ENCODE data around the gene IQSEC2.

Gene IQSEC2

DNA sequence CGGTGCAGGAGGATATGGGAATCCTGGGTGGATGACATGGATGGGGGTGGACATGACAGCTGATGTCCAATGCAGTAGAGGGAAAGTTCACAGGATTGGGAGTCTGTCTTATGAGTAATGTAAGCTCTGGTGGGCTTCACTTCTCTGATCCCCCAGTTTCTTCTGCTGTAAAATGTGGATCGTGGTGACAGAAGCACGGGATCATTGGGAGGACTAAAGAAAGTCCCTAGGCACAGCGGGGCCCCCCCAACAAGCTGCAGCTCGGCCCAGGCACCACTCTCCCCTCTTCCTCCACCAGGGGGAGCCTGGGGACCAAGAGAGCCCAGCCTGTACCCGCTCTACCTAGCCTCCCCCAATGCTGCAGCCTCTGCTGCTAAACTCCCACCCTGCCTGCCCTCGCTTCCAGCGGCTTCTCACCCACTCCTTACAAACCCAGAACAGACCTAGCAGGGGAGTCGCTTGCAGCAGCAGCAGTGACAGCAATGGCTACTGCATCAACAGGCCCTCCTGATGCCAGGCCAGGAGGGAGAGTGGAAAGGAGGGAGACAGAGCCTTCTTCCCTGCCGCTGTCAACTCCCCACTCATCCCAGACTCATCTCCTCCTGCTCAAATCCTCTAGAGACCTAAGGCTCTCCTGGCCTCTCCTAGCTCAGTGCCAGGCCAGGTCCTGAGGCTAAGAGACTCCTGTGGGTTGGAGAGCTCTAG, 36.1 kb upstream of the IQSEC2 start (continued):
- no peak for TF ChIP-seq ZNF19 (tag by site-specific recombination; IDR thresholded peaks at IDR 0.05; ENCODE audit: low read depth)
- no peak for TF ChIP-seq HOXD13 (CRISPR knock-in tag; IDR thresholded peaks at IDR 0.05; ENCODE audit: borderline replicate concordance)
- no peak for TF ChIP-seq GLIS1 (tag by site-specific recombination; IDR thresholded peaks at IDR 0.05)
- TF ChIP-seq BCL11B (tag by site-specific recombination; IDR thresholded peaks at IDR 0.05; ENCODE audit: low read depth): no peak
- peak; percentile 79; the same call in 1 of the 2 replicates for TF ChIP-seq ZBTB48 (tag by site-specific recombination; IDR thresholded peaks at IDR 0.05)
- TF ChIP-seq ZNF146 (tag by site-specific recombination; IDR thresholded peaks at IDR 0.05): no peak
- TF ChIP-seq, protein P1, sequence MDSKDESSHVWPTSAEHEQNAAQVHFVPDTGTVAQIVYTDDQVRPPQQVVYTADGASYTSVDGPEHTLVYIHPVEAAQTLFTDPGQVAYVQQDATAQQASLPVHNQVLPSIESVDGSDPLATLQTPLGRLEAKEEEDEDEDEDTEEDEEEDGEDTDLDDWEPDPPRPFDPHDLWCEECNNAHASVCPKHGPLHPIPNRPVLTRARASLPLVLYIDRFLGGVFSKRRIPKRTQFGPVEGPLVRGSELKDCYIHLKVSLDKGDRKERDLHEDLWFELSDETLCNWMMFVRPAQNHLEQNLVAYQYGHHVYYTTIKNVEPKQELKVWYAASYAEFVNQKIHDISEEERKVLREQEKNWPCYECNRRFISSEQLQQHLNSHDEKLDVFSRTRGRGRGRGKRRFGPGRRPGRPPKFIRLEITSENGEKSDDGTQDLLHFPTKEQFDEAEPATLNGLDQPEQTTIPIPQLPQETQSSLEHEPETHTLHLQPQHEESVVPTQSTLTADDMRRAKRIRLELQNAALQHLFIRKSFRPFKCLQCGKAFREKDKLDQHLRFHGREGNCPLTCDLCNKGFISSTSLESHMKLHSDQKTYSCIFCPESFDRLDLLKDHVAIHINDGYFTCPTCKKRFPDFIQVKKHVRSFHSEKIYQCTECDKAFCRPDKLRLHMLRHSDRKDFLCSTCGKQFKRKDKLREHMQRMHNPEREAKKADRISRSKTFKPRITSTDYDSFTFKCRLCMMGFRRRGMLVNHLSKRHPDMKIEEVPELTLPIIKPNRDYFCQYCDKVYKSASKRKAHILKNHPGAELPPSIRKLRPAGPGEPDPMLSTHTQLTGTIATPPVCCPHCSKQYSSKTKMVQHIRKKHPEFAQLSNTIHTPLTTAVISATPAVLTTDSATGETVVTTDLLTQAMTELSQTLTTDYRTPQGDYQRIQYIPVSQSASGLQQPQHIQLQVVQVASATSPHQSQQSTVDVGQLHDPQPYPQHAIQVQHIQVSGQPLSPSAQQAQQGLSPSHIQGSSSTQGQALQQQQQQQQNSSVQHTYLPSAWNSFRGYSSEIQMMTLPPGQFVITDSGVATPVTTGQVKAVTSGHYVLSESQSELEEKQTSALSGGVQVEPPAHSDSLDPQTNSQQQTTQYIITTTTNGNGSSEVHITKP (tag by site-specific recombination; IDR thresholded peaks at IDR 0.05): peak; percentile 65
- TF ChIP-seq, protein P2, sequence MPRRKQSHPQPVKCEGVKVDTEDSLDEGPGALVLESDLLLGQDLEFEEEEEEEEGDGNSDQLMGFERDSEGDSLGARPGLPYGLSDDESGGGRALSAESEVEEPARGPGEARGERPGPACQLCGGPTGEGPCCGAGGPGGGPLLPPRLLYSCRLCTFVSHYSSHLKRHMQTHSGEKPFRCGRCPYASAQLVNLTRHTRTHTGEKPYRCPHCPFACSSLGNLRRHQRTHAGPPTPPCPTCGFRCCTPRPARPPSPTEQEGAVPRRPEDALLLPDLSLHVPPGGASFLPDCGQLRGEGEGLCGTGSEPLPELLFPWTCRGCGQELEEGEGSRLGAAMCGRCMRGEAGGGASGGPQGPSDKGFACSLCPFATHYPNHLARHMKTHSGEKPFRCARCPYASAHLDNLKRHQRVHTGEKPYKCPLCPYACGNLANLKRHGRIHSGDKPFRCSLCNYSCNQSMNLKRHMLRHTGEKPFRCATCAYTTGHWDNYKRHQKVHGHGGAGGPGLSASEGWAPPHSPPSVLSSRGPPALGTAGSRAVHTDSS (tag by site-specific recombination; IDR thresholded peaks at IDR 0.05): no peak
- TF ChIP-seq ZBTB20 (tag by site-specific recombination; IDR thresholded peaks at IDR 0.05): peak; percentile 37
- no peak for TF ChIP-seq ZNF248 (tag by site-specific recombination; IDR thresholded peaks at IDR 0.05)
- TF ChIP-seq BCL11A (tag by site-specific recombination; IDR thresholded peaks at IDR 0.05; ENCODE audit: low read depth): no peak
- no peak for TF ChIP-seq ZNF548 (tag by site-specific recombination; IDR thresholded peaks at IDR 0.05)
- no peak for TF ChIP-seq ZNF416 (tag by site-specific recombination; IDR thresholded peaks at IDR 0.05)
- no peak for TF ChIP-seq ZNF155 (tag by site-specific recombination; IDR thresholded peaks at IDR 0.05)
- TF ChIP-seq ZNF24 (tag by site-specific recombination; IDR thresholded peaks at IDR 0.05): no peak
- no peak for TF ChIP-seq WT1 (tag by site-specific recombination; IDR thresholded peaks at IDR 0.05)
- no peak for TF ChIP-seq ZNF776 (tag by site-specific recombination; IDR thresholded peaks at IDR 0.05; ENCODE audit: borderline replicate concordance)
- TF ChIP-seq, protein P3, sequence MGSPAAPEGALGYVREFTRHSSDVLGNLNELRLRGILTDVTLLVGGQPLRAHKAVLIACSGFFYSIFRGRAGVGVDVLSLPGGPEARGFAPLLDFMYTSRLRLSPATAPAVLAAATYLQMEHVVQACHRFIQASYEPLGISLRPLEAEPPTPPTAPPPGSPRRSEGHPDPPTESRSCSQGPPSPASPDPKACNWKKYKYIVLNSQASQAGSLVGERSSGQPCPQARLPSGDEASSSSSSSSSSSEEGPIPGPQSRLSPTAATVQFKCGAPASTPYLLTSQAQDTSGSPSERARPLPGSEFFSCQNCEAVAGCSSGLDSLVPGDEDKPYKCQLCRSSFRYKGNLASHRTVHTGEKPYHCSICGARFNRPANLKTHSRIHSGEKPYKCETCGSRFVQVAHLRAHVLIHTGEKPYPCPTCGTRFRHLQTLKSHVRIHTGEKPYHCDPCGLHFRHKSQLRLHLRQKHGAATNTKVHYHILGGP (tag by site-specific recombination; IDR thresholded peaks at IDR 0.05): no peak
- TF ChIP-seq TRIM28 (IDR thresholded peaks at IDR 0.05; ENCODE audit: borderline replicate concordance, low read length): peak; percentile 65; the same call in 1 of the 2 replicates
- TF ChIP-seq ZNF223 (tag by site-specific recombination; IDR thresholded peaks at IDR 0.05): peak; percentile 58; the same call in 1 of the 2 replicates
- no peak for TF ChIP-seq ZNF157 (tag by site-specific recombination; IDR thresholded peaks at IDR 0.05)
- TF ChIP-seq, protein P4, sequence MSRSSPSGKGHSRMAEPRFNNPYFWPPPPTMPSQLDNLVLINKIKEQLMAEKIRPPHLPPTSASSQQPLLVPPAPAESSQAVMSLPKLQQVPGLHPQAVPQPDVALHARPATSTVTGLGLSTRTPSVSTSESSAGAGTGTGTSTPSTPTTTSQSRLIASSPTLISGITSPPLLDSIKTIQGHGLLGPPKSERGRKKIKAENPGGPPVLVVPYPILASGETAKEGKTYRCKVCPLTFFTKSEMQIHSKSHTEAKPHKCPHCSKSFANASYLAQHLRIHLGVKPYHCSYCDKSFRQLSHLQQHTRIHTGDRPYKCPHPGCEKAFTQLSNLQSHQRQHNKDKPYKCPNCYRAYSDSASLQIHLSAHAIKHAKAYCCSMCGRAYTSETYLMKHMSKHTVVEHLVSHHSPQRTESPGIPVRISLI (tag by site-specific recombination; IDR thresholded peaks at IDR 0.05): no peak
- no peak for TF ChIP-seq ZNF707 (tag by site-specific recombination; IDR thresholded peaks at IDR 0.05)
- TF ChIP-seq ZNF394 (tag by site-specific recombination; IDR thresholded peaks at IDR 0.05; ENCODE audit: borderline replicate concordance): no peak
- TF ChIP-seq SCRT2 (tag by site-specific recombination; IDR thresholded peaks at IDR 0.05): peak; percentile 72; the same call in 1 of the 2 replicates
- no peak for TF ChIP-seq ZNF133 (tag by site-specific recombination; IDR thresholded peaks at IDR 0.05)
- TF ChIP-seq ZNF174 (tag by site-specific recombination; IDR thresholded peaks at IDR 0.05): no peak
- no peak for TF ChIP-seq ZNF785 (tag by site-specific recombination; IDR thresholded peaks at IDR 0.05)
- no peak; the same call in 1 of the 2 replicates for TF ChIP-seq ZNF121 (tag by site-specific recombination; IDR thresholded peaks at IDR 0.05)
- TF ChIP-seq, protein P5, sequence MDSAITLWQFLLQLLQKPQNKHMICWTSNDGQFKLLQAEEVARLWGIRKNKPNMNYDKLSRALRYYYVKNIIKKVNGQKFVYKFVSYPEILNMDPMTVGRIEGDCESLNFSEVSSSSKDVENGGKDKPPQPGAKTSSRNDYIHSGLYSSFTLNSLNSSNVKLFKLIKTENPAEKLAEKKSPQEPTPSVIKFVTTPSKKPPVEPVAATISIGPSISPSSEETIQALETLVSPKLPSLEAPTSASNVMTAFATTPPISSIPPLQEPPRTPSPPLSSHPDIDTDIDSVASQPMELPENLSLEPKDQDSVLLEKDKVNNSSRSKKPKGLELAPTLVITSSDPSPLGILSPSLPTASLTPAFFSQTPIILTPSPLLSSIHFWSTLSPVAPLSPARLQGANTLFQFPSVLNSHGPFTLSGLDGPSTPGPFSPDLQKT (IDR thresholded peaks at IDR 0.05; ENCODE audit: borderline replicate concordance, low read depth, low read length): no peak
- no peak for TF ChIP-seq ZNF112 (tag by site-specific recombination; IDR thresholded peaks at IDR 0.05)
- TF ChIP-seq ZNF266 (tag by site-specific recombination; IDR thresholded peaks at IDR 0.05; ENCODE audit: low read depth): no peak
- no peak for TF ChIP-seq ZBTB7A (tag by site-specific recombination; IDR thresholded peaks at IDR 0.05; ENCODE audit: low read depth)
- no peak for TF ChIP-seq ZNF37A (tag by site-specific recombination; IDR thresholded peaks at IDR 0.05)
